Neutrophil (primary cell): ENCODE data around the gene NADK.
A peak's percentile ranks its signal among the peaks of the same experiment; 100 is the strongest.

Experiments used
- H3K27ac ChIP-seq: fragments of 200-600 bp; sonication (generic); 2 replicates; pipeline ENCODE4 v1.5.1; 2016; ENCODE audit warnings: mild to moderate bottlenecking, moderate library complexity
- H3K27me3 ChIP-seq: fragments of 200-600 bp; sonication (generic); 2 replicates; pipeline ENCODE4 v1.6.0; 2016; ENCODE audit warnings: mild to moderate bottlenecking
- H3K36me3 ChIP-seq: fragments of 200-600 bp; sonication (generic); 2 replicates; pipeline ENCODE4 v1.5.1; 2017
- H3K4me1 ChIP-seq, 2 experiments: fragments of 200-600 bp in 1 of 2; sonication (generic) in 1 of 2; 1 replicate in 1 of 2; 2 replicates in 1 of 2; pipeline versions ENCODE4 v1.5.1 to v1.6.1; 2013 to 2016; ENCODE audit warnings: low read depth in 1 of 2, low read length in 1 of 2, mild to moderate bottlenecking in 1 of 2, moderate library complexity in 1 of 2; ENCODE audit not compliant: control insufficient read depth in 1 of 2, insufficient read depth in 1 of 2
- H3K4me3 ChIP-seq, 2 experiments: fragments of 200-600 bp in 1 of 2; sonication (generic) in 1 of 2; 1 replicate in 1 of 2; 2 replicates in 1 of 2; pipeline ENCODE4 v1.5.1; 2013 to 2016; ENCODE audit warnings: low read depth in 1 of 2, low read length in 1 of 2, mild to moderate bottlenecking in 1 of 2, moderate library complexity in 1 of 2
- H3K9me3 ChIP-seq: fragments of 200-600 bp; sonication (generic); 2 replicates; pipeline ENCODE4 v1.5.1; 2016
- TF ChIP-seq, protein P1 (sequence below): fragments of 200-600 bp; sonication (generic); IDR thresholded peaks from 2 replicates; pipeline ENCODE4 v1.5.1; 2016; ENCODE audit warnings: antibody characterized with exemption

The NADK gene

DNA sequence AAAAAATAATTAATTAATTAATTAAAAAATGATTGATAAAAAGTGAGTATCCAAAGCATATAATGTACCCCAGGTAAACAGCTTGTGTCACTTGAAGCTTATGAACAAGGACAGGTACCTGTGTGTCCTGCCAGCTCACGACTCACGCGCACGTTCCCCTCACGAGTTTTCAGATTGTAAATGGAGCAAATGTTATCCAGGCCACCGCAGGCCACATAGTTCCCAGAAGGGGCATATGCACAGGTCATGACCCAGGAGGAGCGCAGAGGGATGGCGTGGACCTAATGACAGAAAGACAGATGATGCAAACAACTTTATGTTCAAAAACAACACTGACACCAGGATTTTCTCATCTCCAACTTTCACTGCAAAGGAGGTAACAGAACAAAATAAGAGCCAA, 26.0 kb upstream of the NADK start:
- TF ChIP-seq, protein P1, sequence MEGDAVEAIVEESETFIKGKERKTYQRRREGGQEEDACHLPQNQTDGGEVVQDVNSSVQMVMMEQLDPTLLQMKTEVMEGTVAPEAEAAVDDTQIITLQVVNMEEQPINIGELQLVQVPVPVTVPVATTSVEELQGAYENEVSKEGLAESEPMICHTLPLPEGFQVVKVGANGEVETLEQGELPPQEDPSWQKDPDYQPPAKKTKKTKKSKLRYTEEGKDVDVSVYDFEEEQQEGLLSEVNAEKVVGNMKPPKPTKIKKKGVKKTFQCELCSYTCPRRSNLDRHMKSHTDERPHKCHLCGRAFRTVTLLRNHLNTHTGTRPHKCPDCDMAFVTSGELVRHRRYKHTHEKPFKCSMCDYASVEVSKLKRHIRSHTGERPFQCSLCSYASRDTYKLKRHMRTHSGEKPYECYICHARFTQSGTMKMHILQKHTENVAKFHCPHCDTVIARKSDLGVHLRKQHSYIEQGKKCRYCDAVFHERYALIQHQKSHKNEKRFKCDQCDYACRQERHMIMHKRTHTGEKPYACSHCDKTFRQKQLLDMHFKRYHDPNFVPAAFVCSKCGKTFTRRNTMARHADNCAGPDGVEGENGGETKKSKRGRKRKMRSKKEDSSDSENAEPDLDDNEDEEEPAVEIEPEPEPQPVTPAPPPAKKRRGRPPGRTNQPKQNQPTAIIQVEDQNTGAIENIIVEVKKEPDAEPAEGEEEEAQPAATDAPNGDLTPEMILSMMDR = no peak

DNA sequence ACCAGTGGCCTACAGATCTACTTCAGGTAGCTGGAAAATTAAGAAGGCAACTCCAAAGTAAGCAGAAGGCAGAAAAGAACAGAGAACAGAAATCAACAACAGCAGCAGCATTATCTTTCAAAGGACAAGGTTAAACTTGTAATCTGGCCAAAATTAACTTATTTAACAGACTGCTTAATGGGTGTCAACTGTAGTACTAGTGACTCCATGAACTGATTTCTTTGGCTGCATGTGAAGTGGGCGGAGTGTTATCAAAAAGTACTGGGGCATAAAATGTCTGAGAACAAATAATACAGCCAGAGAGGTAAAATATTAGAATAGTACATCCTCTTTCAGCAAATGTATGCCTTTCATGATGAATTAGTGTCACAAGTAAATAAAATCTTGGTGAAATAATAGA, 24.6 kb upstream of the NADK start:
- Histone ChIP-seq H3K36me3 (peaks cover 57% of the 10 kb centered on the region), H3K4me3 (no peak overlapping the region), H3K27me3 (no peaks in the 10 kb centered on the region), H3K9me3 (no peaks in the 10 kb centered on the region), H3K27ac (peak overlapping the region; percentile 50), H3K4me1 (no peaks in the 10 kb centered on the region)
- TF ChIP-seq, protein P1 = no peak

More for the DNA sequence above, 26.0 kb upstream of the NADK start:
- Histone ChIP-seq H3K27ac (peak overlapping the region; percentile 55), H3K36me3 (peaks cover 51% of the 10 kb centered on the region), H3K4me1 (no peaks in the 10 kb centered on the region), H3K9me3 (no peaks in the 10 kb centered on the region), H3K4me3 (no peak overlapping the region), H3K27me3 (no peaks in the 10 kb centered on the region)

DNA sequence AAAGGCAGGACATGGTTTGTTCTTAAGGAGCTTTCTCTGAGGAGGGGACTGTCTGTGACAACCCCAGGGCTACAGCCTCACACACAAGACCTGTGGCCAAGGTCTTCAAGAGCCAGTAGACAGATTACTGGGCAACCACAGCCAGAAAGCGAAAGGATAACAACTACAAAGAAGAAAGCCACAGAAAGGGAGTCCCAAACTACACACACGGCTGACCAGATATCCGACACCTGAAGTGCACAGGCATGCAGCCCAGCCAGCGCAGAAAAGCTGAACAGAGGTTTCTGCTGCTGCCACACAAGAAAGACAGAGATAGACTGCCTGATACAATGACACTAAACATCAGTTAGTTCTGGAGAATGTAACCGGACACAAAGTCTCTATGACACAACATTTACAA, 21.4 kb upstream of the NADK start:
- no peak overlapping the region for H3K4me3 ChIP-seq
- no peaks in the 10 kb centered on the region for H3K27me3 ChIP-seq
- no peaks in the 10 kb centered on the region for H3K9me3 ChIP-seq
- peaks cover 0 to 9% of the 10 kb centered on the region in 2 experiments for H3K4me1 ChIP-seq
- H3K27ac ChIP-seq = peak overlapping the region; percentile 6
- H3K36me3 ChIP-seq = peaks cover 61% of the 10 kb centered on the region
- TF ChIP-seq, protein P1 = no peak

DNA sequence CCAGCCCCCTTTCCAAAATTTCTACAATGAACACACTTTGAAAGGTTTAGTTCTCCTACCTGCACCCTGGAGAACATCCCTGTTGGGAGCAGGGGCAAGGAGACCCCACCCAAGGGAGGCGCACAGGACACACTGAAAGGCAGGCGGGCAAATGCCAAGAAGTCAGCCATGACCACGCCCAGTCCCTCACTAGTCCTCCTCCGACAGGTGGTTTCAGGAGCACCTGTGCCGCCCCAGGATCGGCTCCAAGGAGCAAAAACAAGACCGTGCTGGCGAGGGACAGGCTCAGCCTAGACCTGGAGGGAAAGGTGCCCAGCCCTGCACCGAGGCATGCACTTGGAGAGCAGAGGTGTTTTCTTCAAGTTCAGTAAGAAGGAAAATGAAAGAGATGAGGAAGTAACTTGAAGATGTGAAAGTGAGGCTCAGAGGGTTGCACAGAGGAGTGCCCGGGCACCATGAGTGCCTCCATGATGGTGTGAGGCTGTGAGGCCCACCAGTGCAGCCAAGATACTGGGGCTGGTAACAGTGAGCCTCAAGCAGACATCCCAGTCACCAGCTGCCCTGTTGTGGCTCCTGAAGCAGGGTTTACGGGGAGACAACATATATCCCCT, 19.6 kb upstream of the NADK start:
- Histone ChIP-seq H3K27ac (peak overlapping the region; percentile 71), H3K27me3 (no peaks in the 10 kb centered on the region), H3K36me3 (peaks cover 59% of the 10 kb centered on the region), H3K9me3 (no peaks in the 10 kb centered on the region), H3K4me1 (peaks cover 0 to 9% of the 10 kb centered on the region in 2 experiments), H3K4me3 (no peak overlapping the region)
- TF ChIP-seq, protein P1 = no peak

DNA sequence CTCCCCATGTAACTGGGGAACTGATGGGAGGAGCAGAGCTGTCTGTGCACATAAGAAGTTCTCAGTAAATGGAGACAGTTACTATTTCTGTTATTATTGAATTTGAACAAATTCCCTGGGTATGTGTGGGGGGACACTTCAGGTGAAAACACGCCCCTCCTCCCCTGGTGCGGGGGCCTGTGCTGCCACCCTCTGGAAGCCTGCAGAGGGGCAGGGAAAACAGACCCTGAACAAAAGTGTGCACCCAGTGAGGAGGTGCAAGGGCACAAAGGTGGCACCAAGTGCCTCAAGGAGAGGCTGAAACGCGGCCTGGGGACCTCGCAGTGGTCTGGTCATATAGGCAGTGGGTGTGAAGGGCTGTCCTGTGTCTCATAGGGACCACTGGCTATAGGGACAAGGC, 18.2 kb upstream of the NADK start:
- H3K36me3 ChIP-seq = peaks cover 66% of the 10 kb centered on the region
- no peaks in the 10 kb centered on the region for H3K27me3 ChIP-seq
- H3K4me1 ChIP-seq = peaks cover 0 to 9% of the 10 kb centered on the region in 2 experiments
- TF ChIP-seq, protein P1 = peak; percentile 66
- no peaks in the 10 kb centered on the region for H3K9me3 ChIP-seq
- H3K4me3 ChIP-seq = no peak overlapping the region
- peak overlapping the region; percentile 71 for H3K27ac ChIP-seq
